ENCODE data around the gene P2RX7. TPM values are rescaled to one million over a fixed set of nuclear protein-coding genes. Genes with fewer than 3 reads are reported as not detected.

The P2RX7 gene
- total RNA-seq, 1 experiment from 2014 or later = 0.23 TPM

GRCh38 chr12:121086781-121087295, 45.8 kb upstream of the P2RX7 start:
- no peaks in the 10 kb centered on the region for H3K4me1 ChIP-seq (ENCODE audit: control insufficient read depth, insufficient read depth, low read length)
- no peak overlapping the region for H3K4me3 ChIP-seq (ENCODE audit: low read depth in 2 of 2, low read length in 2 of 2)
- no peaks in the 10 kb centered on the region for H3K9me3 ChIP-seq (ENCODE audit: control insufficient read depth, insufficient read depth, low read depth, low read length)
- no TSS peak for BruUV-seq (replicated peaks)
- ATAC-seq = no peak
- in situ Hi-C loops (cut with HindIII; ENCODE audit: low pct_unique_long_range_greater_than_20kb, low sequenced_read_pairs) = no loop called here
- no peak for DNase-seq (ENCODE audit: low read depth, low spot score)
- no peaks in the 10 kb centered on the region for H3K36me3 ChIP-seq (ENCODE audit: control insufficient read depth, insufficient read depth, low read length)
- POLR2A ChIA-PET = no interaction called here
- TF ChIP-seq REST (IDR thresholded peaks at IDR 0.05; ENCODE audit: insufficient read depth in 1 of 2, low read depth in 2 of 2, low read length in 1 of 2) (no peak), TCF7L2 (IDR thresholded peaks at IDR 0.05; ENCODE audit: low read depth, low read length) (no peak), POLR2AphosphoS5 (IDR thresholded peaks at IDR 0.05; ENCODE audit: low read depth, low read length) (no peak), SIN3A (IDR thresholded peaks at IDR 0.05; ENCODE audit: borderline replicate concordance, insufficient read depth, low read depth, low read length) (no peak), CTCF (IDR thresholded peaks at IDR 0.05) (no peak)
- CTCF ChIA-PET = no interaction called here
- no peaks in the 10 kb centered on the region for H3K27me3 ChIP-seq (ENCODE audit: control insufficient read depth, insufficient read depth, low read length)
- intact Hi-C loops (cut with micrococcal nuclease; ENCODE audit: unreplicated experiment) = no loop called here
- no peak overlapping the region for H3K27ac ChIP-seq (ENCODE audit: low read length)

DNA sequence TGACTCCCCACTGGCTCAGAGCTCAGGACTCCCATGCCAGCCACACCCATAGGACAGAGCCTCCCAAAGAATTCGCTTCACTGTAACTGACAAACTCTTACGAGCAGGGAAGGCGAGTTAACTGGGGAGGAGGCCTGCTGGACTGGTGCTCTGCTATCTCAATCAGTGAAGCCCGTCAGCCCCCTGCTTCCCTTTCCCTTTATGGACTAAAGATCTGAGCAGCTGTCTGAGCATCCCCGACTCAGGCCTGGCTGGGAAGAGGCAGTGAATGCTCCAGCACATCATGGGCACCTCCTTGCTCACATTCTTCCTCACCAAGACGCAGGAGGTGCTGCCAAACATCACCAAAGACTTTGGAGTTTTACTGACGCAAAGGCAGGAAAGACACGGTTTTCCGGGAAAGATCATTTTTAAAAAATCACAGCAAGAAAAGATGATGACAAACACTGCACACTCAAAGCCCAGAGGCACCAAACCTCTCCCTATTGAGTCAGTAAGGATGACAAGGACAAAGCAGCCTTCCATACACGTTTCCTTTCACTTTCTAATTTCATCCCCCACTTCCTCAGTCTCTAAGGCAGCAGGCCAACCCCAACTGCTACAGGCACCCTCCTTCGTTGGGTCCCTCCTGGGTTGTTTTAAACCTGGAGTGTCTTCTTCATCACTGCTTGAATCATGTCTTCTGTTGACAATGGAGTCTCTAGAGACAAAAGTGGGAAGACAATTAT, 45.0 kb upstream of the P2RX7 start:
- ATAC-seq (no peak), DNase-seq (ENCODE audit: low read depth, low spot score) (no peak)
- ChIA-PET CTCF (no interaction called here), POLR2A (no interaction called here)
- no peaks in the 10 kb centered on the region for H3K4me1 ChIP-seq (ENCODE audit: control insufficient read depth, insufficient read depth, low read length)
- no peaks in the 10 kb centered on the region; the same call in 1 of the 2 replicates for H3K27me3 ChIP-seq (ENCODE audit: control insufficient read depth, insufficient read depth, low read length)
- H3K4me3 ChIP-seq (ENCODE audit: low read depth in 2 of 2, low read length in 2 of 2) = no peak overlapping the region
- TF ChIP-seq REST (IDR thresholded peaks at IDR 0.05; ENCODE audit: insufficient read depth in 1 of 2, low read depth in 2 of 2, low read length in 1 of 2) (no peak), SIN3A (IDR thresholded peaks at IDR 0.05; ENCODE audit: borderline replicate concordance, insufficient read depth, low read depth, low read length) (no peak), POLR2AphosphoS5 (IDR thresholded peaks at IDR 0.05; ENCODE audit: low read depth, low read length) (no peak), CTCF (IDR thresholded peaks at IDR 0.05) (no peak), TCF7L2 (IDR thresholded peaks at IDR 0.05; ENCODE audit: low read depth, low read length) (no peak)
- H3K27ac ChIP-seq (ENCODE audit: low read length) = no peak overlapping the region
- intact Hi-C loops (cut with micrococcal nuclease; ENCODE audit: unreplicated experiment) (no loop called here), in situ Hi-C loops (cut with HindIII; ENCODE audit: low pct_unique_long_range_greater_than_20kb, low sequenced_read_pairs) (no loop called here)
- no peaks in the 10 kb centered on the region for H3K9me3 ChIP-seq (ENCODE audit: control insufficient read depth, insufficient read depth, low read depth, low read length)
- no TSS peak for BruUV-seq (replicated peaks)
- H3K36me3 ChIP-seq (ENCODE audit: control insufficient read depth, insufficient read depth, low read length) = no peaks in the 10 kb centered on the region

Data from Panc1 (cell line).